Measurements from ENCODE around the gene TSC2.

DNA sequence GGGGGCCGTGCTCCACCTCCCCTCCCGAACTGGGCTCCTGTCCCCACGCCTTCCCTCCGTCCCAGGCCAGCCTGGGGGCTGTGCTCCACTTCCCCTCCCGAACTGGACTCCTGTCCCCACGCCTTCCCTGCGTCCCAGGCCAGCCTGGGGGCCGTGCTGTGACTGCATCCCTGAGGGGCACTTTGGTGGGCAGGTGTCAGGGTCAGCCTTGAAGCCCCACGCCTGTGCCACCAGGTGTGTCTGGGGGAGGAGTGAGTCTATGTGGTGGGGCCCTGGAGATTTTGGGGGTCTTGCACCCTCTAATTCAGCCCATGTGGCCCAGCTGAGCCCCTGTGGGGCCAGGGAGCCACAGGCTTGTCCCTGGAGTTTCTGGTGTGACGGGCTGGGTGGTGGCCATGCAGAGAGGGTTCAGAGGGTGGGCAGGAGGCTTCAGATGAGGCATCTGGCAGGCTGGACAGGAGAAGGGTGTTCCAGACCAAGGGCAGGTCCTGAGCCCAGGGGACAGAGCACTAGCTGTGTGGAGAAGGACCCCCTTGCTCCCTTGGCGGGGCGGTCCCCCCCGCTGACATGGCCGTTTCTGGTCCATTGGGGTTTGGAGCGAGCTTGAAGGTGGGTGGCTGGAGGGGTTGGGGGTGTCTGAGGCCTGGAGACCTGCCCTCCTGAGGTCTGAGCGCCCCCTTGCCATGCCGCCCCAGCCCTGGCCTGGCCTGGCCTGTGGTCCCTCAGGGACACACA, 12.9 kb upstream of the TSC2 start:
- TF ChIP-seq, protein P1, sequence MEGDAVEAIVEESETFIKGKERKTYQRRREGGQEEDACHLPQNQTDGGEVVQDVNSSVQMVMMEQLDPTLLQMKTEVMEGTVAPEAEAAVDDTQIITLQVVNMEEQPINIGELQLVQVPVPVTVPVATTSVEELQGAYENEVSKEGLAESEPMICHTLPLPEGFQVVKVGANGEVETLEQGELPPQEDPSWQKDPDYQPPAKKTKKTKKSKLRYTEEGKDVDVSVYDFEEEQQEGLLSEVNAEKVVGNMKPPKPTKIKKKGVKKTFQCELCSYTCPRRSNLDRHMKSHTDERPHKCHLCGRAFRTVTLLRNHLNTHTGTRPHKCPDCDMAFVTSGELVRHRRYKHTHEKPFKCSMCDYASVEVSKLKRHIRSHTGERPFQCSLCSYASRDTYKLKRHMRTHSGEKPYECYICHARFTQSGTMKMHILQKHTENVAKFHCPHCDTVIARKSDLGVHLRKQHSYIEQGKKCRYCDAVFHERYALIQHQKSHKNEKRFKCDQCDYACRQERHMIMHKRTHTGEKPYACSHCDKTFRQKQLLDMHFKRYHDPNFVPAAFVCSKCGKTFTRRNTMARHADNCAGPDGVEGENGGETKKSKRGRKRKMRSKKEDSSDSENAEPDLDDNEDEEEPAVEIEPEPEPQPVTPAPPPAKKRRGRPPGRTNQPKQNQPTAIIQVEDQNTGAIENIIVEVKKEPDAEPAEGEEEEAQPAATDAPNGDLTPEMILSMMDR (IDR thresholded peaks at IDR 0.05; ENCODE audit: low read length), result no peak
- TF ChIP-seq EZH2 (IDR thresholded peaks at IDR 0.05; ENCODE audit: borderline replicate concordance, low read length), result no peak
